HL-60 (cell line): ENCODE measurements around the gene STARD10.

Source experiments
- GABPA ChIP-seq: IDR thresholded peaks from 2 replicates; pipeline ENCODE4 v1.6.1; 2012; ENCODE audit warnings: low read depth
- POLR2AphosphoS5 ChIP-seq: IDR thresholded peaks from 2 replicates; pipeline ENCODE4 v1.6.1; 2012; ENCODE audit warnings: low read depth
- TF ChIP-seq, protein P1 (sequence below): IDR thresholded peaks from 2 replicates; pipeline ENCODE4 v1.6.1; 2012; ENCODE audit warnings: low read depth; ENCODE audit not compliant: insufficient replicate concordance
- TF ChIP-seq, protein P2 (sequence below): IDR thresholded peaks from one replicate; pipeline ENCODE4 v1.5.1; 2011; ENCODE audit warnings: low read length, control low read depth, inconsistent platforms; ENCODE audit not compliant: insufficient read depth

DNA sequence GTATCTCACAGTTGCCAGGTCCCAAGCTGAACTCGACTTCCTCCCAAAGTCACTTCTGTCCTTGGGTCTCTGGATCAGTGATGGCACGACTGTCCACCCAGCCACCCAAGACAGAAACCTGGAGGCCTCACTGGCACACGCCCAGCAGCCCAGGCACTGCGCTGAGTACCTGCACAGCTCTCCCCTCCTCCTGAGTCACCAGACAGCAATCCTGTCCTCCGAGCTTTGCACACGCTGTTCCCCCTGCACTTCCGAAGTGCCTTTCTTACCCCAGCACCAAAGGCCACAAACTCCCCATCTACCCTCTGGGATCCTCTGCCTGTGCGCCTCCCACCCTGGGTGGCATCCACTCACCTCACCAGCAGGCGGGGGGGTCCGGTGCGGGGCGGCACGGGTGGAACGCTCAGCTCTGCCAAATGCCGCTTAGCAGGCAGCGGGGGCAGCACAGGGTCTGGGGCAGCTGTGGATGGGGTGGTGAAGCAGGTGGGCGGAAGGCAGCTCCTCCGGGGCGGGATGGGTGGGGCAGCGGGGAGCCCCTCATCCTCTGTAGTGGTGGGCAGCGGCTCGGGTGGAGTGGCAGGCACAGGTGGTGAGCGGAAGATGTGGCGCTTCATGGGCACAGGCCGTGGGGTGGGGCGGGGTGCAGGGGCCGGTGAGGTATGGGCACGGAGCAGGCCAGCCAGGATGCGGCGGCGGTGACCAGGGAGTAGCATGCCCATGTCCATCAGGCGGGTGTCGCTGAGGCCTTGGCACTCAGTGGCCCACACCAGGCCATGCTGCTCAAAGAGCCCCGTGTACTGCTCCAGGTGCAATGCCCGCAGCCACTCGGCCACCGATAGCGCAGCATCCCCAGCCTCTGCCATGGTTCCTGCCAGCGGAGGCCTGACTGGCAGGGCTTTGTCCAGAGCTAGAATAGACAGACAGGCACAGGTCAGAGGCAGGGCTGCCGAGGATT, 67.3 kb downstream of the STARD10 start:
- no peak for TF ChIP-seq GABPA
- TF ChIP-seq, protein P1, sequence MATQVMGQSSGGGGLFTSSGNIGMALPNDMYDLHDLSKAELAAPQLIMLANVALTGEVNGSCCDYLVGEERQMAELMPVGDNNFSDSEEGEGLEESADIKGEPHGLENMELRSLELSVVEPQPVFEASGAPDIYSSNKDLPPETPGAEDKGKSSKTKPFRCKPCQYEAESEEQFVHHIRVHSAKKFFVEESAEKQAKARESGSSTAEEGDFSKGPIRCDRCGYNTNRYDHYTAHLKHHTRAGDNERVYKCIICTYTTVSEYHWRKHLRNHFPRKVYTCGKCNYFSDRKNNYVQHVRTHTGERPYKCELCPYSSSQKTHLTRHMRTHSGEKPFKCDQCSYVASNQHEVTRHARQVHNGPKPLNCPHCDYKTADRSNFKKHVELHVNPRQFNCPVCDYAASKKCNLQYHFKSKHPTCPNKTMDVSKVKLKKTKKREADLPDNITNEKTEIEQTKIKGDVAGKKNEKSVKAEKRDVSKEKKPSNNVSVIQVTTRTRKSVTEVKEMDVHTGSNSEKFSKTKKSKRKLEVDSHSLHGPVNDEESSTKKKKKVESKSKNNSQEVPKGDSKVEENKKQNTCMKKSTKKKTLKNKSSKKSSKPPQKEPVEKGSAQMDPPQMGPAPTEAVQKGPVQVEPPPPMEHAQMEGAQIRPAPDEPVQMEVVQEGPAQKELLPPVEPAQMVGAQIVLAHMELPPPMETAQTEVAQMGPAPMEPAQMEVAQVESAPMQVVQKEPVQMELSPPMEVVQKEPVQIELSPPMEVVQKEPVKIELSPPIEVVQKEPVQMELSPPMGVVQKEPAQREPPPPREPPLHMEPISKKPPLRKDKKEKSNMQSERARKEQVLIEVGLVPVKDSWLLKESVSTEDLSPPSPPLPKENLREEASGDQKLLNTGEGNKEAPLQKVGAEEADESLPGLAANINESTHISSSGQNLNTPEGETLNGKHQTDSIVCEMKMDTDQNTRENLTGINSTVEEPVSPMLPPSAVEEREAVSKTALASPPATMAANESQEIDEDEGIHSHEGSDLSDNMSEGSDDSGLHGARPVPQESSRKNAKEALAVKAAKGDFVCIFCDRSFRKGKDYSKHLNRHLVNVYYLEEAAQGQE = no peak
- TF ChIP-seq POLR2AphosphoS5 = no peak
- TF ChIP-seq, protein P2, sequence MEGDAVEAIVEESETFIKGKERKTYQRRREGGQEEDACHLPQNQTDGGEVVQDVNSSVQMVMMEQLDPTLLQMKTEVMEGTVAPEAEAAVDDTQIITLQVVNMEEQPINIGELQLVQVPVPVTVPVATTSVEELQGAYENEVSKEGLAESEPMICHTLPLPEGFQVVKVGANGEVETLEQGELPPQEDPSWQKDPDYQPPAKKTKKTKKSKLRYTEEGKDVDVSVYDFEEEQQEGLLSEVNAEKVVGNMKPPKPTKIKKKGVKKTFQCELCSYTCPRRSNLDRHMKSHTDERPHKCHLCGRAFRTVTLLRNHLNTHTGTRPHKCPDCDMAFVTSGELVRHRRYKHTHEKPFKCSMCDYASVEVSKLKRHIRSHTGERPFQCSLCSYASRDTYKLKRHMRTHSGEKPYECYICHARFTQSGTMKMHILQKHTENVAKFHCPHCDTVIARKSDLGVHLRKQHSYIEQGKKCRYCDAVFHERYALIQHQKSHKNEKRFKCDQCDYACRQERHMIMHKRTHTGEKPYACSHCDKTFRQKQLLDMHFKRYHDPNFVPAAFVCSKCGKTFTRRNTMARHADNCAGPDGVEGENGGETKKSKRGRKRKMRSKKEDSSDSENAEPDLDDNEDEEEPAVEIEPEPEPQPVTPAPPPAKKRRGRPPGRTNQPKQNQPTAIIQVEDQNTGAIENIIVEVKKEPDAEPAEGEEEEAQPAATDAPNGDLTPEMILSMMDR = no peak
